Measurements from ENCODE around the gene IFFO2.

IFFO2 gene

DNA sequence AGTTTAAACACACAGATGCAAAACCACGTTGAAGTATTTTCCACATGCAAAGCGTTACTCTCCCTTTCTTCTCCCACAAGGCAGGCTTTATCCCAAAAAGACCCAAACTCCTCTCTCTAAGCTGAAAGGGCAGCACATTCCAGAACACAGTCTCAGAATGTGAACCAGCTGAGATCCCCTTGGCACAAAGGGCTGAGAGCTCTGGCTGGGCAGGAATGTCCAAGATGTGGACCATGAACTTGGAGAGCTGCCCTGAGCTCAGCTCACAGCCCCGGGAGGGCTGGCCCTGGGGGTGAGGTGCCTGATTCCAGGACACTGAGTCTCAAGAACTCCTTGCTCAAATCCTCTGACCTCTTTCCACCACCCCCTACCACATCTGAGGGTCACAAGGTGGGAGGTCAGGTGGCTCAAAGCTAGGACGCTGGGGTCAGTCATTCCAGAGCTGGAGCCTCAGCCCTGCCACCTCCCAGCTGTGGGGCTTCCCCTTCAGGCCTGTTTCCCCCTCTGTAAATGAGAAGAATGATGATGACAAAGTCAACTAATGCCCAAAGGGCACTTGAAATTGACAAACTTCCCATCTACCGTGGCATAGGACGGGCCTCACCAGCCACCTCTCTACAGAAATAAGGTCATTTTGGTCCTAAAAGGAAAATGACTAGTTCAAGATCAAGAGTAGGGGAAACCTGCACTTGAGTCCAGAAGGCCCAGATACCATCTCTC, 65.6 kb downstream of the IFFO2 start:
- FAIRE-seq: no peak

DNA sequence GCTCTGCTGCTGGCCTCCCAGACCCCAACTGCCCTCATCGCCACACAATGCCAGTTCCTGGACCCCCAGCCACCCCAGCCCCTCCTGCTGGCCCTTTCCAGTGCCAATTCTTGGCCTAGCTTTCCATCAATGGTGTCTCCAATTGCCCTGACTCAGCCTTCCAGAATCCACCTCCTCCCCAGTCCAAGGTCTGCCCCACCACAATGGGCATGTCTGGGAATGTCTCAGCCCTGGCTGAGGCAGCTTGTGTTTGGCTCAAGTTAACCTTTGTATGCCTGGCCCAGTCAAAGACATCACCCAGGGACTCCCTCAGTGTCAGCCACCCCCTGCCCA, 70.5 kb downstream of the IFFO2 start:
- FAIRE-seq: no peak

DNA sequence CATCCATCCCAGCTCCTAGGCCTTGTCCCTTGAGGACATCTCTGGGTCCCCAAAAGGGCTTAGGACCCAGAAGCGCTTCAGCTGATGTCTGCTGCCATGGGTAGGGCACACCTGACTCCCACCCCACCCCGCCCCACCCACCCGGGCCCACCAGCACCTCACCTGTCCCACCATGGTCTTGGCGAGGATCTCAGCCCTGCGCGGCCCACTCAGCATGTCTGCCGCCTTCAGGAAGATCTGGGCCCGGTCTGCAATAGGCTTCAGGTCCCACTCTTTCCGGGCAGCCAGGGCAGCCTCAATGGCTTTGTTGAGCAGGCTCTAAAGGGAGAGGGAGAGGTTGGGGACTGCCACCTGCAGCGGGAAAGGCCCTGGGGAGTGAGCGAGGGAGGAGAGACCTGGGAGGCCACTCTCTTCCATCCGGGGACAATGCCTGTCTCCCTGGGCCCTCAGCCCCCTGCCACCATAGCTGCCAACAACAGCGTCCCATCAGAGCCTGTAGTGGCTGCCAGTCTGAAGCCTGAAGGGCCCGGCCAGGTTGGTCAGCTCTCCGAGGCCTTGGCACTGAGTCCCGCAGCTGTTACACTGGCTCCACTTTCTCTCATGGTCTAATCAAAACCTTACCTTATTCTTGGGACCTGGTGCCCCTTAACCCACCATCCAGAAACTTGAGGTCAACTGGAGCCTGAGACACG, 71.0 kb downstream of the IFFO2 start:
- no peak for FAIRE-seq

DNA sequence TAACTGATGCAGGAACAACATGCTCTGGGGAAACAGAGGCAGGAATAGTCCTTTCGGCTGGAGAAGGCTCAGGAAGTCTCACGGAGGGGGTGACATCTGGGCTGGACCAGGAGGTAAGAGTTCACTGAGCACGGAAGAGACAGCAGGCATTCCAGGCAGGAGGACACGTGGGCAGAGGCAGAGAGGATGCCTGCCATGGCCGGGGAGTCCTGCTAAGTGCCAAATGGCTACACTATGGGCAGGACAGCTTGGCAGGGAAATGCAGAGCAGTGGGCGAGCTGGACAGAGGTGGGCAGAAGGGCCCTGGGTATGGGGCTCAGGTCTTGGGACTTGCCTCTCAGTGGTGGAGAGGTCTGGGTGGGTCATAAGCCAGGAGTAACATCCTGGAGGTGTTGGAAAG, 71.7 kb downstream of the IFFO2 start:
- no peak for FAIRE-seq

- no peak for FAIRE-seq
These were observed 72.1 kb downstream of the IFFO2 start for GRCh38 chr1:18884419-18884717.

DNA sequence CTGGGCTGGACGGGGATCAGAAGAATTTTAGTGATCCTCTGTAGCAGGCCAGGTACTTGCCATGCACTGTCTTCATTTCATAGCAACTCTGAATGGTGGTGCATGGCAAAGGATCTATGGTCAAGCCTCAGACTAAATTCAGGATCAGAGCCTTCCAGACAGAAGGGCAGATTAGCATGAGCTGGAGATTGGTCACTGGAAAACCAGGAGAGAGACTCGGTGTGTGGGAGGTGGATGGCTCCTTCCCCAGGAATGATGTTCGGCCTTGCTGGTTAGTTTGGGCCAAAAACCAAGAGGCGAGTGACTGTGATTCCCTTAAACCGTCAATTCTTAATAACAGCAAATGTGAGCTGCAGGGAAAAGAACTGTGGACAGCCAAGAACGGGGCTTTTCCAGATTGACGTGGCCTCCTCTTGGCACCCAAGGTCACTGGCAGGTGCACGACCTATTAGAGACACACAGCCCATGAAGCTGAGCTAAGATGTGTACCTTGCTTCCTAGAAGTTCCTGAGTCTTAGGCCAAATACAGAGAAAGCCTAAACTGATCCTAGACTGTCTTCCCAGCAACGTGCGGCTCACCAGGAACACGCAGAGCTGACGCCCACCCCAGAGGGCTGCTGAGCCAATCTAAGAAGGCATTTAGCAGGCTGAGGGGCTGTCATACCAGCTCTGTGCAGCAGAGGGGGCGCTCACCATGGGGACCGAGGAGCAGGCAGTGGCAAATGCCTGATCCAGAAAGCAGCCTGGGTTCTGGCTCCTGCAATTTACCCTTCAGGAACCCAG, 72.6 kb downstream of the IFFO2 start:
- FAIRE-seq: peak; percentile 67

DNA sequence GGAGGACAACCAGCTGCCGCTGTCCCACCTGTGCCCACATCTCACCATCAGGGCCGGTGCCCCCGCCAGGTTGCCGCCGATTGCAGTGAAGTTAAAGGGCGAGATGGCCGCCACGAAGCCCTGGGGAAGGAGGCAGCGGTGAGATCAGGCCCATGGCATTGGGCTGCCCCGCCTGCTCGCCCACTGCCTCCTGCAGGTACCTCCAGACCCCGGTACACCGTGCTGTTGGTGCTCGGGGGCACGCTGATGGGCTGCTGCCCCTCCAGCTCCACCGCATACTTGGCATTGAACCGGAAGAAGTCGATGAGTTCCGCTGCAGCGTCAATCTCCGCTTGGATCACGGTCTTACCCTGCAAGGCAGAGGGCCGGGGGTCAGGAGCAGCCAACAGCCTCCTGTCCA, 73.4 kb downstream of the IFFO2 start:
- FAIRE-seq: no peak

- FAIRE-seq: no peak
These were observed 74.0 kb downstream of the IFFO2 start for GRCh38 chr1:18882486-18882885.

- no peak for FAIRE-seq
These were observed 74.6 kb downstream of the IFFO2 start for GRCh38 chr1:18881642-18882431.

GRCh38 chr1:18881164-18881563, 75.3 kb downstream of the IFFO2 start:
- no peak for FAIRE-seq

DNA sequence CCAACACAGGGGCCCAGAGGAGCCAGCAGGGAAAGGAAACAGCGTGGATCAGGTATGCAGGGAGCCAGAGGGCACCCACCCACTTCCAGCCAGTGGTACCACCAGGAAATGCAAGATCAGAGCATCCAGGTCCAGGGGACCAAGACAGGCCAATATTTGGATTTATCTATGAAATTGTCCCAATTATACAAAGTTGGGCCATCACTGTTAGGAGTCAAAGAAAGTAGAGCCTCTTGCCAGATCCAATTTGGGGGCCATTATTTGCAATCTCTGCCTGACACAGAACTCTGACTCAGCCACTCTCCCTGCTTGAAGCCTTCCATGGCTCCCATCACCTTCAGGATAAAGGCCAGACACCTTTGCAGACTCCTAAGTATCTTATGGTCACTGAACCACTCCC, 75.9 kb downstream of the IFFO2 start:
- FAIRE-seq: no peak

DNA sequence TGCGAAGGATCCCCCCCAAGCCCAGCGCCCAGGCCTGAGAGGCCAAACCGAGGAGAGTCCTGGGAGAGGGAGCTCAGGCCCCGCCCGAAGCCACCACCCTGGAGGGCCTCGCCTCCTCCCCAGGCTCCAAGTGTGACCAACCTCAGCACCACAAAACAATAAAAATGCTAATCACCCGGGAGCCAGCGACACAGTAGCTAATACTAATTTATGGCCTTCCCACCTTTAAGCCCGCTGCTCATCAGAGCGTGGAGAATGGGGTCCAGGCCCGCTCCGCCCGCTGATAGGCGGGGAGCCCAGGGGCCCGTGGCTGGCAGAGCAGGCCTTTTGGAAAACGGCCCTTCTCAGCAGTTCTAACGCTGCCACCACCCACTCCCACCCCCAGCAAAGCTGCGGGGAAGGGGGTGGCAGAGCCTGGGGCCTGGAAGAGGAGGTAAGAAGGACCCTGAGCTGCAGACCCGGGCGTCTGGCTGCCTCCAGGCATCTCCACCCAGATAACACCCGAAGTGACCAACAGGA, 76.6 kb downstream of the IFFO2 start:
- no peak for FAIRE-seq

GRCh38 chr1:18879215-18879790, 77.2 kb downstream of the IFFO2 start:
- FAIRE-seq: no peak

- FAIRE-seq: no peak
These were observed 77.8 kb downstream of the IFFO2 start for GRCh38 chr1:18878538-18879214.

GRCh38 chr1:18877282-18877681, 79.2 kb downstream of the IFFO2 start:
- no peak for FAIRE-seq

GRCh38 chr1:18876210-18876609, 80.3 kb downstream of the IFFO2 start:
- no peak for FAIRE-seq

GRCh38 chr1:18875796-18876128, 80.7 kb downstream of the IFFO2 start:
- FAIRE-seq: no peak

GRCh38 chr1:18875107-18875795, 81.2 kb downstream of the IFFO2 start:
- FAIRE-seq: no peak

DNA sequence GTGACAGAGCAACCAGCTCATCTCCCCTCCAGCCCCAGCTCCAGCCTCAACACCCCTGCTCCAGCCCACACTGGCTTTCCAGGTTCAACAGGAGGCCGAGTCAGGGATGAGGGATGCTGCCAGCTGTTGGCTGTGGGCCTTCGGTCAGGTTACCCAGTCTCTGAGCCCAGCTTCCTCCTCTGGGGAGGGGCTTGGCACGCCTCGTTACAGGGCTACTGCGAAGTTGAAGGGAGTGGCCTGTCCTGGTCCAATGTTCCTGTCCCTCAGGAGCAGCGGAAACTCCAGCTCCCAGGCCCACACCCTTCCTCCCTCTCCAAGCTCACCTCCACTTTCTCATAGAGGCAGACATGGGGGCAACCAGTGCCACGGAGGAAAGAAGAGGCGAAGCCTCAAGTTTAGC, 81.9 kb downstream of the IFFO2 start:
- FAIRE-seq: no peak

DNA sequence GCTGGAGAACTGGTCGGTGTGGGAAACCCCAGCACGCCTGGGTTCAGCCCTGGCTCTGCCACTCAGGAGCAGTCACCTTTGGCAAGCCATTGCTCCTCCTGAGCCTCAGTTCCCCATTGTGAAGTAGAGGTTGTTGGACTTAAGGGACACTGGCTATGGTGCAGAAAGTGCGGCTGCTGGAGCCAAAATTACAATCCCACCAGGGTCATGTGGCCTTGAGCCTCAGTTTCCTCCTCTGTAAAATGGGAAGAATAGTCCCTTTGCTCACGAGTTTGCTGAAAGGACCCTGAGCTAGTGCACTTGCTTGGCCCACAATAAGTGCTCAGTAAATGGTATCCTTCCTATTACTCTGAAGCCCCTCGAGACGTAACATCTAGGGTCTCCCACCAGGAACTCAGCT, 82.4 kb downstream of the IFFO2 start:
- no peak for FAIRE-seq

DNA sequence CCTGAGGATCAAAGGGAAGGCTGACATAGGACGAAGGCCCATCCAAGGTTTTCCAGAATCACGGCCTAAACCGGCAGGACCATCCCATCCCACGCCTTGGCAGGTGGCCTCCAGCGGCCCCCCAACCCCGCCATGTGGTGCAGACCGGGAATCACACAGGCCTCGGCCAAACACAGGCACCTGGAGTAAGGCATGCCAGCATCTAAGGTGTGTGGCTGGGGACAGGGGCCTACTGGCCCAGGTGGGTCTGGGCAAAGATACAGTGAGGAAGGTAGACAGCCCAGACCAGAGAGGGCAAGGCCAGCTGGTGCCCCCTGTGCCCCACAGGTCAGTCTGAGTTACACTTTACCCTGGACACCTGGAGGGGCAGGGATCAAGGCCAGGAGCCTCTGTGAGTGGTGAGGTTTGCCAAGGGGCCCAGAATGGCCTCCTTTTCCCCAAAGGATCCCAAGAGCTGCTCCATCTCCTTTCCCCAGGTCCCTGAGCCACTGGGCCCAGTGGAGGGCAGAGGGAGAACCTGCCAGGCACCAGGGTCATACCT, 84.3 kb downstream of the IFFO2 start:
- FAIRE-seq: no peak
